DOHH2 (cell line): Measurements from ENCODE around the gene TBL1XR1.

Experiments
- H3F3A ChIP-seq: fragments of 200-600 bp; sonication (generic), shearing (Covaris generic); 2 replicates; pipeline ENCODE4 v1.6.0; 2016; ENCODE audit warnings: antibody characterized with exemption, mild to moderate bottlenecking; ENCODE audit not compliant: control insufficient read depth, insufficient read depth
- H3K27ac ChIP-seq: fragments of 200-600 bp; sonication (generic); 2 replicates; pipeline ENCODE4 v1.5.1; 2014; ENCODE audit warnings: low read depth, mild to moderate bottlenecking, low read length, moderate library complexity
- H3K27me3 ChIP-seq: fragments of 200-600 bp; sonication (generic); 2 replicates; pipeline ENCODE4 v1.6.1; 2014; ENCODE audit warnings: mild to moderate bottlenecking, low read length, mixed read lengths; ENCODE audit not compliant: control insufficient read depth
- H3K36me3 ChIP-seq: fragments of 200-600 bp; sonication (generic); 2 replicates; pipeline ENCODE4 v1.6.1; 2014; ENCODE audit warnings: mild to moderate bottlenecking, low read length, moderate library complexity, mixed read lengths; ENCODE audit not compliant: control insufficient read depth
- H3K4me1 ChIP-seq: fragments of 200-600 bp; sonication (generic); 2 replicates; pipeline ENCODE4 v1.6.1; 2014; ENCODE audit warnings: mild to moderate bottlenecking, low read length, mixed read lengths; ENCODE audit not compliant: control insufficient read depth
- H3K4me2 ChIP-seq: fragments of 200-600 bp; sonication (generic); 2 replicates; pipeline ENCODE4 v1.6.0; 2014; ENCODE audit warnings: mild to moderate bottlenecking, low read length, moderate library complexity
- H3K4me3 ChIP-seq: fragments of 200-600 bp; sonication (generic); 2 replicates; pipeline ENCODE4 v1.5.1; 2014; ENCODE audit warnings: mild to moderate bottlenecking, low read length, mixed read lengths
- H3K79me2 ChIP-seq: fragments of 200-600 bp; sonication (generic); 2 replicates; pipeline ENCODE4 v1.6.1; 2014; ENCODE audit warnings: mild to moderate bottlenecking, low read length, mixed read lengths; ENCODE audit not compliant: control insufficient read depth
- H3K9me2 ChIP-seq: fragments of 200-600 bp; sonication (generic); replicated peaks from 2 replicates; pipeline ENCODE4 v1.6.1; 2014; ENCODE audit warnings: mild to moderate bottlenecking, low read length, mixed read lengths; ENCODE audit not compliant: control insufficient read depth
- H3K9me3 ChIP-seq: fragments of 200-600 bp; sonication (generic); 2 replicates; pipeline ENCODE4 v1.6.1; 2014; ENCODE audit warnings: antibody characterized with exemption, low read length, mixed read lengths; ENCODE audit not compliant: control insufficient read depth, insufficient read depth
- H4K20me1 ChIP-seq: fragments of 200-600 bp; sonication (generic); 2 replicates; pipeline ENCODE4 v1.6.0; 2014; ENCODE audit warnings: low read depth, mild to moderate bottlenecking, antibody characterized with exemption, low read length, moderate library complexity; ENCODE audit not compliant: control insufficient read depth, insufficient read depth
- CTCF ChIP-seq: fragments of 200-600 bp; sonication (generic); IDR thresholded peaks from one replicate; pipeline ENCODE4 v1.5.1; 2014; ENCODE audit warnings: antibody characterized with exemption, mild to moderate bottlenecking, low read depth, low read length; ENCODE audit not compliant: poor library complexity, severe bottlenecking
- EZH2phosphoT487 ChIP-seq: fragments of 200-600 bp; sonication (generic); IDR thresholded peaks from 2 replicates; pipeline ENCODE4 v1.6.1; 2017; ENCODE audit warnings: borderline replicate concordance, mild to moderate bottlenecking, antibody characterized with exemption, low read length, moderate library complexity, mixed read lengths

Gene TBL1XR1

GRCh38 chr3:177231242-177231641, 34.0 kb upstream of the TBL1XR1 start:
- no peak overlapping the region for H3K27ac ChIP-seq
- H4K20me1 ChIP-seq: no peaks in the 10 kb centered on the region
- no peaks in the 10 kb centered on the region for H3F3A ChIP-seq
- no peaks in the 10 kb centered on the region for H3K9me3 ChIP-seq
- H3K4me2 ChIP-seq: no peak overlapping the region
- no peak for TF ChIP-seq EZH2phosphoT487
- TF ChIP-seq CTCF: no peak
- H3K79me2 ChIP-seq: no peaks in the 10 kb centered on the region
- H3K27me3 ChIP-seq: no peaks in the 10 kb centered on the region
- H3K4me3 ChIP-seq: no peak overlapping the region
- H3K4me1 ChIP-seq: peaks cover 11% of the 10 kb centered on the region
- no peaks in the 10 kb centered on the region for H3K36me3 ChIP-seq
- H3K9me2 ChIP-seq: no peaks in the 10 kb centered on the region

GRCh38 chr3:177230641-177231040, 33.4 kb upstream of the TBL1XR1 start:
- no peaks in the 10 kb centered on the region for H3F3A ChIP-seq
- H3K4me2 ChIP-seq: no peak overlapping the region
- no peaks in the 10 kb centered on the region for H3K27me3 ChIP-seq

GRCh38 chr3:177229791-177230190, 32.5 kb upstream of the TBL1XR1 start:
- TF ChIP-seq CTCF (no peak), EZH2phosphoT487 (no peak)
- H3K9me2 ChIP-seq: no peaks in the 10 kb centered on the region
- no peak overlapping the region for H3K27ac ChIP-seq
- H3K79me2 ChIP-seq: no peaks in the 10 kb centered on the region
- no peaks in the 10 kb centered on the region for H3K36me3 ChIP-seq
- H3K9me3 ChIP-seq: no peaks in the 10 kb centered on the region
- H3K27me3 ChIP-seq: no peaks in the 10 kb centered on the region
- no peak overlapping the region for H3K4me3 ChIP-seq
- no peaks in the 10 kb centered on the region for H3F3A ChIP-seq
- peaks cover 14% of the 10 kb centered on the region for H3K4me1 ChIP-seq
- H3K4me2 ChIP-seq: no peak overlapping the region
- H4K20me1 ChIP-seq: no peaks in the 10 kb centered on the region

More at GRCh38 chr3:177230641-177231040, 33.4 kb upstream of the TBL1XR1 start:
- no peaks in the 10 kb centered on the region for H4K20me1 ChIP-seq
- H3K4me3 ChIP-seq: no peak overlapping the region
- H3K9me3 ChIP-seq: no peaks in the 10 kb centered on the region
- no peaks in the 10 kb centered on the region for H3K36me3 ChIP-seq
- H3K4me1 ChIP-seq: peaks cover 14% of the 10 kb centered on the region
- H3K9me2 ChIP-seq: no peaks in the 10 kb centered on the region
- TF ChIP-seq EZH2phosphoT487 (no peak), CTCF (no peak)
- no peak overlapping the region for H3K27ac ChIP-seq
- no peaks in the 10 kb centered on the region for H3K79me2 ChIP-seq
